GM21528 (cell line): Measurements from ENCODE around the gene HLA-DMB.
"Not testable (repeated sequence)": the region's sequence is repeated elsewhere in the genome, so short reads cannot be mapped to it uniquely, and the experiment has no call there.

ENCODE experiments used
- ATAC-seq: cut with Tn5 transposase; IDR thresholded peaks from one replicate; pipeline ENCODE4 v1.9.1; 2021; ENCODE audit warnings: mild to moderate bottlenecking, moderate library complexity; ENCODE audit not compliant: unreplicated experiment, low FRiP score

Gene HLA-DMB

GRCh38 chr6:32952817-32953739 lies 12.2 kb upstream of the HLA-DMB start, which contains the start of gene HLA-DMA:
HLA-DMA (minus strand) TSS chr6:32953097; CDS start chr6:32953036, 61 bp downstream.
- peak; percentile 88 for ATAC-seq

GRCh38 chr6:32950449-32950848 lies 9.6 kb upstream of the HLA-DMB start:
- no peak for ATAC-seq

- no peak for ATAC-seq
Measured at GRCh38 chr6:32950010-32950409, 9.2 kb upstream of the HLA-DMB start.

GRCh38 chr6:32949113-32949512 lies 8.3 kb upstream of the HLA-DMB start:
- ATAC-seq, result no peak

- no peak for ATAC-seq
Measured at GRCh38 chr6:32947552-32948465, 7.0 kb upstream of the HLA-DMB start.

- no peak for ATAC-seq
Measured at GRCh38 chr6:32946893-32947292, 6.1 kb upstream of the HLA-DMB start.

- no peak for ATAC-seq
Measured at GRCh38 chr6:32945953-32946352, 5.1 kb upstream of the HLA-DMB start.

- no peak for ATAC-seq
Measured at GRCh38 chr6:32945108-32945760, 4.4 kb upstream of the HLA-DMB start.

GRCh38 chr6:32943864-32944649 lies 3.2 kb upstream of the HLA-DMB start:
- ATAC-seq, result peak; percentile 41

- not testable (repeated sequence) for ATAC-seq
Measured at GRCh38 chr6:32942555-32943123, 1.8 kb upstream of the HLA-DMB start.

- peak; percentile 40 for ATAC-seq
Measured at GRCh38 chr6:32941214-32941768, 463 bp upstream of the HLA-DMB start.

- no peak for ATAC-seq
Measured at GRCh38 chr6:32938494-32938893, 2.3 kb downstream of the HLA-DMB start.

- ATAC-seq, result no peak
Measured at GRCh38 chr6:32937230-32937633, 3.6 kb downstream of the HLA-DMB start.

- ATAC-seq, result no peak
Measured at GRCh38 chr6:32936239-32937152, 4.3 kb downstream of the HLA-DMB start.

GRCh38 chr6:32935551-32936238 lies 5.1 kb downstream of the HLA-DMB start:
- ATAC-seq, result no peak

GRCh38 chr6:32933661-32934085 lies 7.2 kb downstream of the HLA-DMB start:
- no peak for ATAC-seq

- no peak for ATAC-seq
Measured at GRCh38 chr6:32932132-32932868, 8.5 kb downstream of the HLA-DMB start.
